ENCODE measurements around the gene SUPT6H. TPM values are rescaled to one million over a fixed set of nuclear protein-coding genes. Genes with fewer than 3 reads are reported as not detected.

SUPT6H gene
- polyA plus RNA-seq, 2 of the 4 experiments (the other 2 are of a cell fraction): 51.4 to 63.8 TPM

GRCh38 chr17:28725660-28726225, 63.7 kb downstream of the SUPT6H start:
- Histone ChIP-seq H3K4me2 (peak overlapping the region; percentile 92), H3K4me1 (peaks cover 47% of the 10 kb centered on the region), H3K4me3 (peak overlapping the region; percentile 63), H3K27ac (peak overlapping the region; percentile 94 to 98), H3K9me3 (no peaks in the 10 kb centered on the region)
- WGBS (ENCODE audit: missing lambda C conversion rate): 1% methylated on average over 17 of the region's 45 CpGs
- ChIA-PET CTCF (interaction anchor here (0.9 to 17.5 kb wide), 36 partner anchors 10 to 389 kb away, joined by 3 to 977 read pairs (median 12); partner anchors contain the start of genes BLTP2, DHRS13, FAM222B and FLOT2), POLR2A (interaction anchor here (0.6 to 5.3 kb wide), 9 partner anchors 9 to 240 kb away, joined by 3 to 369 read pairs (median 5); partner anchors contain the start of genes BLTP2, PHF12, PROCA1 and TRAF4)
- DNase-seq (ENCODE audit: low read depth in 1 of 2, low spot score in 1 of 2): peak; percentile 64 to 86
- no peak for FAIRE-seq
- peak; percentile 37 to 53 for ATAC-seq
- TF ChIP-seq HOXA7 (CRISPR knock-in tag; IDR thresholded peaks at IDR 0.05) (peak; percentile 88), SMC3 (IDR thresholded peaks at IDR 0.05) (no peak), ELK1 (IDR thresholded peaks at IDR 0.05; ENCODE audit: low read depth, low read length) (no peak), POLR2AphosphoS2 (conservative IDR thresholded peaks at IDR 0.05; ENCODE audit: low read length) (peak; percentile 84; the same call in 1 of the 2 replicates), HMGXB4 (CRISPR knock-in tag; IDR thresholded peaks at IDR 0.05; ENCODE audit: borderline replicate concordance) (peak; percentile 83), RNF2 (IDR thresholded peaks at IDR 0.05; ENCODE audit: borderline replicate concordance, low read depth) (peak; percentile 81; the same call in 1 of the 2 replicates), ZC3H11A (IDR thresholded peaks at IDR 0.05) (no peak; the same call in 1 of the 2 replicates), NR3C1 (IDR thresholded peaks at IDR 0.05) (no peak), PBX3 (IDR thresholded peaks at IDR 0.05) (no peak; the same call in none of the 2 replicates), FOXS1 (CRISPR knock-in tag; IDR thresholded peaks at IDR 0.05) (no peak), POLR2A (IDR thresholded peaks at IDR 0.05; ENCODE audit: low read length) (peak; percentile 81), MAZ (IDR thresholded peaks at IDR 0.05; ENCODE audit: borderline replicate concordance, low read depth, low read length) (peak; percentile 67; the same call in 1 of the 2 replicates), E2F6 (IDR thresholded peaks at IDR 0.05; ENCODE audit: borderline replicate concordance, low read depth) (peak; percentile 83), BHLHE40 (IDR thresholded peaks at IDR 0.05; ENCODE audit: low read depth, low read length) (peak; percentile 90), CEBPB (IDR thresholded peaks at IDR 0.05) (no peak), RFX5 (IDR thresholded peaks at IDR 0.05) (no peak), TP53 (CRISPR knock-in tag; IDR thresholded peaks at IDR 0.05) (peak; percentile 98), RCOR1 (IDR thresholded peaks at IDR 0.05; ENCODE audit: low read depth, low read length) (no peak), FOSL2 (IDR thresholded peaks at IDR 0.05) (no peak), FOSL2 (CRISPR knock-in tag; IDR thresholded peaks at IDR 0.05) (peak; percentile 45), CBX8 (IDR thresholded peaks at IDR 0.05) (no peak), SREBF2 (IDR thresholded peaks at IDR 0.05) (no peak), MYC (IDR thresholded peaks at IDR 0.05; ENCODE audit: borderline replicate concordance, low read length) (peak; percentile 92), CHD2 (IDR thresholded peaks at IDR 0.05; ENCODE audit: low read length, partially characterized antibody) (no peak), ESRRA (IDR thresholded peaks at IDR 0.05; ENCODE audit: borderline replicate concordance, low read length) (no peak), GATA3 (IDR thresholded peaks at IDR 0.05; ENCODE audit: borderline replicate concordance) (no peak; the same call in 1 of the 2 replicates), FOSB (CRISPR knock-in tag; IDR thresholded peaks at IDR 0.05) (peak; percentile 64), NPAS2 (CRISPR knock-in tag; IDR thresholded peaks at IDR 0.05; ENCODE audit: borderline replicate concordance) (no peak), MAX (IDR thresholded peaks at IDR 0.05) (peak; percentile 96), TFCP2L1 (CRISPR knock-in tag; IDR thresholded peaks at IDR 0.05) (peak; percentile 97), HOXB5 (CRISPR knock-in tag; IDR thresholded peaks at IDR 0.05) (peak; percentile 63), BCL3 (IDR thresholded peaks at IDR 0.05) (peak; percentile 80), MAFK (IDR thresholded peaks at IDR 0.05; ENCODE audit: partially characterized antibody) (no peak), KDM5A (IDR thresholded peaks at IDR 0.05) (no peak), KDM1A (IDR thresholded peaks at IDR 0.05; ENCODE audit: low read depth) (no peak), EHF (CRISPR knock-in tag; IDR thresholded peaks at IDR 0.05) (peak; percentile 84), HDAC2 (IDR thresholded peaks at IDR 0.05) (no peak), HEYL (CRISPR knock-in tag; IDR thresholded peaks at IDR 0.05) (no peak), EHMT2 (IDR thresholded peaks at IDR 0.05; ENCODE audit: low read depth) (no peak)

Measured in A549 (cell line).